ENCODE results near the gene ZMYM2.

GRCh38 chr13:20057963-20058362, 99.4 kb downstream of the ZMYM2 start:
- TF ChIP-seq CTCF (conservative IDR thresholded peaks at IDR 0.05; ENCODE audit: low read depth, low read length), result 0 out of 2 replicates have a peak, but pooled peaks have one; percentile 25
- TF ChIP-seq EZH2 (IDR thresholded peaks at IDR 0.05; ENCODE audit: borderline replicate concordance, low read depth, low read length, poor library complexity, severe bottlenecking), result no peak

Data from A673 (cell line).